Measurements from ENCODE around the gene WWOX. TPM values are rescaled to one million over a fixed set of nuclear protein-coding genes. Genes with fewer than 3 reads are reported as not detected.

WWOX gene
- total and polyA plus RNA-seq, 2 of the 13 experiments (the other 11 are each of a cell fraction or from before 2014, with no cell fraction given): 9.1 to 37.4 TPM

GRCh38 chr16:79168321-79168720 is 1068.9 kb downstream of the WWOX start:
- no TSS peak for BruUV-seq (replicated peaks)

DNA sequence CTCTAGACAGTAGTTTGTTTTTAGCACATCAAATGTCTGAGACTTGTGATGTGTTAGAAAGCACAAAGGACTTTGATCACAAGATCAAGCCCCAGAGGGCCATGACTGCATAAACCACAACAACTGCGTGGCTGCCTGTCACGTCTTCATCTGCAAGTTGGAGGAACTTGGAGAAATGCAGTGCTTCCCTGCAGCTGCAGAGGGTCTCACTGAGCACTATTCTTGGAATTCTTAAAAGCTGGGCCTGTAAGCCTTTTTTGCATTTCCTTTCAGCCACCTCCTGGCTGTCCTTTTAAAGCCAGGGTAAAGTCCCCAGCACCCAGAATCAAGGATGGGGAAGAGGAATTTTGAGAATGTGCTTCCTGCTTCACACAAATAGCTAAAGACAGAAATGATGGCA is 1069.8 kb downstream of the WWOX start:
- Histone ChIP-seq H2AFZ (ENCODE audit: low read length) (no peak overlapping the region), H3K9ac (ENCODE audit: insufficient read depth, low read depth, low read length) (no peak overlapping the region), H3K27me3 (ENCODE audit: control insufficient read depth in 1 of 2, insufficient read depth in 2 of 2, low read length in 2 of 2) (no peaks in the 10 kb centered on the region), H3K4me3 (replicated peaks in 1 of 3; ENCODE audit: insufficient read depth in 1 of 3, low read depth in 2 of 3, low read length in 3 of 3) (no peak overlapping the region), H3K79me2 (ENCODE audit: insufficient read depth, low read length) (no peaks in the 10 kb centered on the region), H3K4me2 (ENCODE audit: low read depth, low read length) (no peak overlapping the region), H4K20me1 (ENCODE audit: insufficient read depth, low read length) (no peaks in the 10 kb centered on the region), H3K36me3 (replicated peaks in 1 of 2; ENCODE audit: control insufficient read depth in 1 of 2, insufficient read depth in 2 of 2, low read length in 2 of 2) (no peaks in the 10 kb centered on the region), H3K9me3 (ENCODE audit: low read length) (no peaks in the 10 kb centered on the region), H3K4me1 (ENCODE audit: insufficient read depth, low read length) (peaks cover 15% of the 10 kb centered on the region), H3K27ac (ENCODE audit: extremely low read length, insufficient read depth, low read length) (no peak overlapping the region)
- no TSS peak for BruUV-seq (replicated peaks)
- ChIA-PET CTCF (ENCODE audit: low intra/inter-chr PET ratio, low total read pairs) (no interaction called here), POLR2A (no interaction called here)
- intact Hi-C loops (cut with micrococcal nuclease; ENCODE audit: unreplicated experiment): no loop called here
- no peak for DNase-seq (ENCODE audit: low spot score)
- in situ Hi-C loops (cut with HindIII; ENCODE audit: extremely low pct_ligation_motif_present, low pct_unique_long_range_greater_than_20kb): no loop called here
- no peak for ATAC-seq
- FAIRE-seq: no peak
- TF ChIP-seq BCL6 (CRISPR knock-in tag; IDR thresholded peaks at IDR 0.05) (peak; percentile 32; the same call in 1 of the 2 replicates), RFX1 (IDR thresholded peaks at IDR 0.05) (no peak), ELF3 (CRISPR knock-in tag; IDR thresholded peaks at IDR 0.05) (0 out of 2 replicates have a peak, but pooled peaks have one; percentile 18), TCF7 (IDR thresholded peaks at IDR 0.05; ENCODE audit: low read depth) (0 out of 2 replicates have a peak, but pooled peaks have one; percentile 11)
- TF ChIP-seq, protein P1, sequence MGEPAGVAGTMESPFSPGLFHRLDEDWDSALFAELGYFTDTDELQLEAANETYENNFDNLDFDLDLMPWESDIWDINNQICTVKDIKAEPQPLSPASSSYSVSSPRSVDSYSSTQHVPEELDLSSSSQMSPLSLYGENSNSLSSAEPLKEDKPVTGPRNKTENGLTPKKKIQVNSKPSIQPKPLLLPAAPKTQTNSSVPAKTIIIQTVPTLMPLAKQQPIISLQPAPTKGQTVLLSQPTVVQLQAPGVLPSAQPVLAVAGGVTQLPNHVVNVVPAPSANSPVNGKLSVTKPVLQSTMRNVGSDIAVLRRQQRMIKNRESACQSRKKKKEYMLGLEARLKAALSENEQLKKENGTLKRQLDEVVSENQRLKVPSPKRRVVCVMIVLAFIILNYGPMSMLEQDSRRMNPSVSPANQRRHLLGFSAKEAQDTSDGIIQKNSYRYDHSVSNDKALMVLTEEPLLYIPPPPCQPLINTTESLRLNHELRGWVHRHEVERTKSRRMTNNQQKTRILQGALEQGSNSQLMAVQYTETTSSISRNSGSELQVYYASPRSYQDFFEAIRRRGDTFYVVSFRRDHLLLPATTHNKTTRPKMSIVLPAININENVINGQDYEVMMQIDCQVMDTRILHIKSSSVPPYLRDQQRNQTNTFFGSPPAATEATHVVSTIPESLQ (CRISPR knock-in tag; conservative IDR thresholded peaks at IDR 0.05): no peak
- TF ChIP-seq, protein P2, sequence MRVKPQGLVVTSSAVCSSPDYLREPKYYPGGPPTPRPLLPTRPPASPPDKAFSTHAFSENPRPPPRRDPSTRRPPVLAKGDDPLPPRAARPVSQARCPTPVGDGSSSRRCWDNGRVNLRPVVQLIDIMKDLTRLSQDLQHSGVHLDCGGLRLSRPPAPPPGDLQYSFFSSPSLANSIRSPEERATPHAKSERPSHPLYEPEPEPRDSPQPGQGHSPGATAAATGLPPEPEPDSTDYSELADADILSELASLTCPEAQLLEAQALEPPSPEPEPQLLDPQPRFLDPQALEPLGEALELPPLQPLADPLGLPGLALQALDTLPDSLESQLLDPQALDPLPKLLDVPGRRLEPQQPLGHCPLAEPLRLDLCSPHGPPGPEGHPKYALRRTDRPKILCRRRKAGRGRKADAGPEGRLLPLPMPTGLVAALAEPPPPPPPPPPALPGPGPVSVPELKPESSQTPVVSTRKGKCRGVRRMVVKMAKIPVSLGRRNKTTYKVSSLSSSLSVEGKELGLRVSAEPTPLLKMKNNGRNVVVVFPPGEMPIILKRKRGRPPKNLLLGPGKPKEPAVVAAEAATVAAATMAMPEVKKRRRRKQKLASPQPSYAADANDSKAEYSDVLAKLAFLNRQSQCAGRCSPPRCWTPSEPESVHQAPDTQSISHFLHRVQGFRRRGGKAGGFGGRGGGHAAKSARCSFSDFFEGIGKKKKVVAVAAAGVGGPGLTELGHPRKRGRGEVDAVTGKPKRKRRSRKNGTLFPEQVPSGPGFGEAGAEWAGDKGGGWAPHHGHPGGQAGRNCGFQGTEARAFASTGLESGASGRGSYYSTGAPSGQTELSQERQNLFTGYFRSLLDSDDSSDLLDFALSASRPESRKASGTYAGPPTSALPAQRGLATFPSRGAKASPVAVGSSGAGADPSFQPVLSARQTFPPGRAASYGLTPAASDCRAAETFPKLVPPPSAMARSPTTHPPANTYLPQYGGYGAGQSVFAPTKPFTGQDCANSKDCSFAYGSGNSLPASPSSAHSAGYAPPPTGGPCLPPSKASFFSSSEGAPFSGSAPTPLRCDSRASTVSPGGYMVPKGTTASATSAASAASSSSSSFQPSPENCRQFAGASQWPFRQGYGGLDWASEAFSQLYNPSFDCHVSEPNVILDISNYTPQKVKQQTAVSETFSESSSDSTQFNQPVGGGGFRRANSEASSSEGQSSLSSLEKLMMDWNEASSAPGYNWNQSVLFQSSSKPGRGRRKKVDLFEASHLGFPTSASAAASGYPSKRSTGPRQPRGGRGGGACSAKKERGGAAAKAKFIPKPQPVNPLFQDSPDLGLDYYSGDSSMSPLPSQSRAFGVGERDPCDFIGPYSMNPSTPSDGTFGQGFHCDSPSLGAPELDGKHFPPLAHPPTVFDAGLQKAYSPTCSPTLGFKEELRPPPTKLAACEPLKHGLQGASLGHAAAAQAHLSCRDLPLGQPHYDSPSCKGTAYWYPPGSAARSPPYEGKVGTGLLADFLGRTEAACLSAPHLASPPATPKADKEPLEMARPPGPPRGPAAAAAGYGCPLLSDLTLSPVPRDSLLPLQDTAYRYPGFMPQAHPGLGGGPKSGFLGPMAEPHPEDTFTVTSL (CRISPR knock-in tag; IDR thresholded peaks at IDR 0.05; ENCODE audit: borderline replicate concordance): peak; percentile 50; the same call in 1 of the 2 replicates
- WGBS (ENCODE audit: low lambda C conversion rate): 15% methylated on average over 2 of the region's 2 CpGs

More at GRCh38 chr16:79168321-79168720, 1068.9 kb downstream of the WWOX start:
- Histone ChIP-seq H3K9ac (ENCODE audit: insufficient read depth, low read depth, low read length) (no peak overlapping the region), H4K20me1 (ENCODE audit: insufficient read depth, low read length) (no peaks in the 10 kb centered on the region), H3K27me3 (ENCODE audit: control insufficient read depth in 1 of 2, insufficient read depth in 2 of 2, low read length in 2 of 2) (no peaks in the 10 kb centered on the region), H3K9me3 (ENCODE audit: low read length) (no peaks in the 10 kb centered on the region), H3K4me1 (ENCODE audit: insufficient read depth, low read length) (peaks cover 15% of the 10 kb centered on the region), H3K4me3 (replicated peaks in 1 of 3; ENCODE audit: insufficient read depth in 1 of 3, low read depth in 2 of 3, low read length in 3 of 3) (no peak overlapping the region), H3K36me3 (replicated peaks in 1 of 2; ENCODE audit: control insufficient read depth in 1 of 2, insufficient read depth in 2 of 2, low read length in 2 of 2) (no peaks in the 10 kb centered on the region), H2AFZ (ENCODE audit: low read length) (no peak overlapping the region), H3K4me2 (ENCODE audit: low read depth, low read length) (no peak overlapping the region), H3K27ac (ENCODE audit: extremely low read length, insufficient read depth, low read length) (no peak overlapping the region), H3K79me2 (ENCODE audit: insufficient read depth, low read length) (no peaks in the 10 kb centered on the region)
- ChIA-PET POLR2A (no interaction called here), CTCF (ENCODE audit: low intra/inter-chr PET ratio, low total read pairs) (no interaction called here)
- DNase-seq (ENCODE audit: low spot score) (no peak), FAIRE-seq (no peak), ATAC-seq (no peak)
- in situ Hi-C loops (cut with HindIII; ENCODE audit: extremely low pct_ligation_motif_present, low pct_unique_long_range_greater_than_20kb) (no loop called here), intact Hi-C loops (cut with micrococcal nuclease; ENCODE audit: unreplicated experiment) (no loop called here)
- WGBS (ENCODE audit: low lambda C conversion rate): 32% methylated on average over 2 of the region's 2 CpGs
- TF ChIP-seq ZNF879 (CRISPR knock-in tag; IDR thresholded peaks at IDR 0.05): no peak
- TF ChIP-seq, protein P3, sequence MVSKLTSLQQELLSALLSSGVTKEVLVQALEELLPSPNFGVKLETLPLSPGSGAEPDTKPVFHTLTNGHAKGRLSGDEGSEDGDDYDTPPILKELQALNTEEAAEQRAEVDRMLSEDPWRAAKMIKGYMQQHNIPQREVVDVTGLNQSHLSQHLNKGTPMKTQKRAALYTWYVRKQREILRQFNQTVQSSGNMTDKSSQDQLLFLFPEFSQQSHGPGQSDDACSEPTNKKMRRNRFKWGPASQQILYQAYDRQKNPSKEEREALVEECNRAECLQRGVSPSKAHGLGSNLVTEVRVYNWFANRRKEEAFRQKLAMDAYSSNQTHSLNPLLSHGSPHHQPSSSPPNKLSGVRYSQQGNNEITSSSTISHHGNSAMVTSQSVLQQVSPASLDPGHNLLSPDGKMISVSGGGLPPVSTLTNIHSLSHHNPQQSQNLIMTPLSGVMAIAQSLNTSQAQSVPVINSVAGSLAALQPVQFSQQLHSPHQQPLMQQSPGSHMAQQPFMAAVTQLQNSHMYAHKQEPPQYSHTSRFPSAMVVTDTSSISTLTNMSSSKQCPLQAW (CRISPR knock-in tag; IDR thresholded peaks at IDR 0.05): no peak
- no peak for TF ChIP-seq ZNF766 (CRISPR knock-in tag; IDR thresholded peaks at IDR 0.05; ENCODE audit: borderline replicate concordance)
- no peak for TF ChIP-seq PITX1 (CRISPR knock-in tag; IDR thresholded peaks at IDR 0.05)
- no peak for TF ChIP-seq GTF3A (CRISPR knock-in tag; conservative IDR thresholded peaks at IDR 0.05)
- no peak for TF ChIP-seq ZNF101 (CRISPR knock-in tag; IDR thresholded peaks at IDR 0.05; ENCODE audit: borderline replicate concordance, low read depth)
